Lower lobe of right lung (tissue), 2 donors: Measurements from ENCODE around the gene TUBGCP3. TPM values are rescaled to one million over a fixed set of nuclear protein-coding genes. Genes with fewer than 3 reads are reported as not detected.

ENCODE experiments used
- ATAC-seq, 2 donors: fragments of 200-7000 bp; cut with Tn5 transposase; one replicate each; pipeline ENCODE4 v1.9.1; 2020 to 2022; ENCODE audit warnings: mild to moderate bottlenecking in 2 of 2, moderate library complexity in 2 of 2
- DNase-seq: peaks from one replicate; pipeline ENCODE4 v3.0.0-alpha.2; 2020
- H3K27ac ChIP-seq: fragments of 200-600 bp; one replicate; pipeline ENCODE4 v1.8.0; 2022
- H3K27me3 ChIP-seq: fragments of 200-600 bp; one replicate; pipeline ENCODE4 v1.8.0; 2022; ENCODE audit warnings: low read depth
- H3K36me3 ChIP-seq: fragments of 200-600 bp; one replicate; pipeline ENCODE4 v1.8.0; 2022; ENCODE audit warnings: mild to moderate bottlenecking
- H3K4me1 ChIP-seq: fragments of 200-600 bp; one replicate; pipeline ENCODE4 v1.8.0; 2022
- H3K4me3 ChIP-seq: fragments of 200-600 bp; one replicate; pipeline ENCODE4 v1.8.0; 2022; ENCODE audit warnings: mild to moderate bottlenecking
- H3K9me3 ChIP-seq: fragments of 200-600 bp; one replicate; pipeline ENCODE4 v1.8.0; 2022
- CTCF ChIP-seq: fragments of 200-600 bp; IDR thresholded peaks from one replicate; pipeline ENCODE4 v1.8.0; 2022; ENCODE audit warnings: antibody characterized with exemption, mild to moderate bottlenecking
- intact Hi-C: fragments of 100-400 bp; cut with DNase I; formaldehyde crosslinking; loops from one replicate; pipeline ENCODE4 v1.11.0; 2022
- total RNA-seq: library from RNA; stranded (reverse); fragmentation: NEBNext Ultra II Directional; extraction: Animal tissue kit (Norgen Biotek cat#: 25700); gene quantifications from one replicate; pipeline ENCODE4 v1.2.1, GENCODE V29; 2021
- donor health status: DM: no; HTN: yes; CAD: no; lungs with severe emphysema.

TUBGCP3 gene
- total RNA-seq, 1 donor from 2014 or later = 34.5 TPM

DNA sequence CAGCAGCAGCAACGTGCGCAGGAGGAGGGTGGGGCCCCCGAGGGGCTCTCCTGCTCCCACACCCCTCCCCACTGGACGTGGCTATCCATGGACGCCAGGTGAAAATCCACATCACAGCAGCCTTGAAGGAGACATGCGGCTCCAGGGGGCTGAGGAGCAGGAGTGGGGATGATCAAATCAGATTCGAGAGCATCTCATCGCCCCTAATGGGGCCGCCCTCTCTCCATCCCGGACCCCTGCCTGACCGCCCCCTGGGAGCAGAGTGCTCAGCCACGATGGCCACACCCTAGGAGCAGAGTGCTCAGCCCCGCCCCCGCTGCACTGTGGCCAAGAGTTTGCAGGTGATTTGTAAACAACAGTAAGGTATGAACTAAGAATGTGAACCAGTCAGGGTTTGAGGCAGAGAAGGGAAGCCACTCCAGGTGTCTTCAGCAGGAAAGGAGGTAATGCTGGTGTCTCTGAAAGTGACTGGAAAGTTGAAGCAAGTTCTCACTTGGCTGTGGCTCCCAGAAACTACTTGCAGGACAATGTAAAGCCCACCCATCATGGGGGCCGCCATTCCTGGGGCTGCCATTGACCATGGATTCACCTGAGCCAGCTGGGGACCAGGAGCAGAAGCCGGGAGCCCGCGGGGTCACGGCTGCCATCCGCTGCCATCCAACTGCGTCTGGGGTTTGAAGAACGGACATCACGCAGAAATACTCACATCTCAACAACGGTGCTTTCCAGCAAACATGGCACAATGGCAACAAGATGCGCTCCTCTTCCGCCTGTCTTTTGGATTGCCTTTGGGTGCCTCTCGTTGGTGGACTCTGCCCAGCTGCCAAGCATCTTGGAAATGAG, 140.0 kb downstream of the TUBGCP3 start:
- no peak for ATAC-seq
- H3K9me3 ChIP-seq = no peaks in the 10 kb centered on the region
- intact Hi-C loops = no loop called here
- no peak for DNase-seq
- H3K4me1 ChIP-seq = peaks cover 8% of the 10 kb centered on the region
- no peak overlapping the region for H3K4me3 ChIP-seq
- no peak for TF ChIP-seq CTCF
- peaks cover 26% of the 10 kb centered on the region for H3K27me3 ChIP-seq
- no peak overlapping the region for H3K27ac ChIP-seq
- no peaks in the 10 kb centered on the region for H3K36me3 ChIP-seq

DNA sequence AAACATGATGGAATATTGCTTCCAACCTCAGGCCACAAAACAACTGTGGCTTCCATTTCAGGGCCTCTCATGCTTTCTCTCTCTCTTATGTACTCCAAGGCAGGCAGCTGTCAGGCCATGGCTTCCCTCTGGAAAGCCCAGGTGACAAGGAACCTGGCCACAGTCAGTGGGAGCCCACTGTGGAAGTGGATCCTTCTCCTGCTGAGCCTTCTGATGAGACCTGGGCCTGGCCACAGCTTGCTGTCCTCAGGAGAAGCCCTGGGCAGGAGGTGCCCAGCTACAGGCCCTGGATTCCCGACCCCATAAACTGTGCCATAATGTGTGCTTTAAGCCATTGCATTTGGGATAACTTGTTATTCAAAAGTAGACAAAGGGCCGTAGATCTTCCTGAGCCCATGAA, 140.6 kb downstream of the TUBGCP3 start:
- no peak for TF ChIP-seq CTCF
- no peak for ATAC-seq
- H3K4me1 ChIP-seq = peaks cover 8% of the 10 kb centered on the region
- no peak for DNase-seq
- intact Hi-C loops = no loop called here
- no peaks in the 10 kb centered on the region for H3K9me3 ChIP-seq
- H3K4me3 ChIP-seq = no peak overlapping the region
- H3K27ac ChIP-seq = no peak overlapping the region
- H3K36me3 ChIP-seq = no peaks in the 10 kb centered on the region
- peaks cover 32% of the 10 kb centered on the region for H3K27me3 ChIP-seq

GRCh38 chr13:112446867-112447266, 141.1 kb downstream of the TUBGCP3 start:
- intact Hi-C loops = no loop called here
- H3K4me3 ChIP-seq = no peak overlapping the region
- peaks cover 8% of the 10 kb centered on the region for H3K4me1 ChIP-seq
- ATAC-seq (no peak), DNase-seq (no peak)
- no peak overlapping the region for H3K27ac ChIP-seq
- peaks cover 36% of the 10 kb centered on the region for H3K27me3 ChIP-seq
- no peak for TF ChIP-seq CTCF
- no peaks in the 10 kb centered on the region for H3K36me3 ChIP-seq
- H3K9me3 ChIP-seq = no peaks in the 10 kb centered on the region

- H3K4me1 ChIP-seq = peaks cover 8% of the 10 kb centered on the region
- TF ChIP-seq CTCF = no peak
- no peak for DNase-seq
- H3K36me3 ChIP-seq = no peaks in the 10 kb centered on the region
- H3K9me3 ChIP-seq = no peaks in the 10 kb centered on the region
- no peak for ATAC-seq
- H3K27me3 ChIP-seq = peaks cover 37% of the 10 kb centered on the region
- intact Hi-C loops = no loop called here
- H3K27ac ChIP-seq = no peak overlapping the region
- no peak overlapping the region for H3K4me3 ChIP-seq
Observed at GRCh38 chr13:112446347-112446861, 141.5 kb downstream of the TUBGCP3 start.

- Histone ChIP-seq H3K4me1 (peaks cover 8% of the 10 kb centered on the region), H3K9me3 (no peaks in the 10 kb centered on the region), H3K27me3 (peaks cover 41% of the 10 kb centered on the region), H3K4me3 (no peak overlapping the region), H3K36me3 (no peaks in the 10 kb centered on the region), H3K27ac (no peak overlapping the region)
- TF ChIP-seq CTCF = no peak
- ATAC-seq (no peak), DNase-seq (no peak)
- intact Hi-C loops = no loop called here
Observed at GRCh38 chr13:112445411-112446271, 142.3 kb downstream of the TUBGCP3 start.
